Measurements from ENCODE around the gene ICAM1.

ICAM1 gene

GRCh38 chr19:10328558-10329429 is 57.9 kb downstream of the ICAM1 start:
- no peak for DNase-seq

DNA sequence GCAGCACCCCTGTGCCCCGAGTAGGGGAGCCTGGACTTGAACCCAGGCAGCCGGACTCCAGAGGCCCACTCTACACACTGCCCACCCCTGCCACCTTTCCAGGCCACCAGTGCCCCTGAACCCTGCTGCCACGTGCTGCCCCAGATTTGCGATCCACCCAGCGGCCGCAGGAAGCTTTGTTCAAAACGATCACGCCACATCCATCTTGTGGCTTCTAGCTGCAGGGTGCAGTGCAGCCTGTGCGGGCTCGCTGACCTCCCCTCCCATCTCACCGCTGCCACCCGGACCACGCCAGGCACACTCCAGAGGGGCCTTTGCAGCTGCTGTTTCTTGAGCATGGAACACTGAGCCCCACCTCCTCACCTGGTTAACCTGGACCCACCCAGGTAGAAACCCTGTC is 58.6 kb downstream of the ICAM1 start:
- no peak for DNase-seq

- no peak for DNase-seq
Measured at GRCh38 chr19:10332158-10332964, 61.4 kb downstream of the ICAM1 start.

DNA sequence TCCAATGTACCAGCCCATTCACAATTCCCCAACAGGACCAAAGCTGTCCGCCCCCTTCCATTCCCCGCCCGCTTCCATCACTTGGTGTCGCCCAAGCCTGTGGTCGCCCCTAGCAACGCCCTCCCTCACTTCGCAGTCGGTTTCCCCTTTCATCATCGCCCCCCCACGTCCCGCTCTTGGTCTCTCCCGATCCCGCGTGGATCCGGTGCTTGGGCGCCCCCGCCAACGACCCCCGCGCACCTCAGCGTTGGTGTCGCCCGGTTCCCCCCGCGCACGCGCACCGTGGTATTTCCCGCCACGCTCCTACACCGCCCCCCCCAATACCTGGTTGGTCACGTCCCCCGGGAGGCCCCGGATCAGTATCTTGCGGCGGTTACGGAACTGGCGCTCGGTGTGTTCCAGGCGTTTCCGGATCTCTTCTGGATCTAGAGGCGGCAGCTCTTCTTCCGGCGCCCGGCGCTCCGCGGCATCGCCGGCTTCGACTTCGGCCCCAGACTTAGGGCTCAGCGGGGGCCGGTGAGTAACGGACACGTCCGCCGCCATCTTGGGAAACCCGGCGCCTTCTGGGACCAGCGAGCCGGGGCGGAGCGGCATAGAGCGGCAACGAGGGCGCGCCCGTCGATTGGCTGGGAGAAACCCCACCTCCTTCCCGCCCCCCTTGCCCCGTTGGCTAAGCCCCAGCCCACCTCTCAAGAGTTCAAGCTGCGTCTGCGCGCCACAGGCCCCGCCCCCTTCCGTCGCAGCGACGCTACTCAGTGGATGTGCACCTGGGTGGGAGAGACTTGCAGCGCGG is 62.2 kb downstream of the ICAM1 start, which contains the start of gene RAVER1:
RAVER1 (minus strand) TSS at position 565 of the 793 bp plus-strand sequence; CDS start at position 543, 22 bp downstream.
- peak; percentile 99 for DNase-seq

GRCh38 chr19:10333758-10334587 is 63.1 kb downstream of the ICAM1 start:
- no peak for DNase-seq

DNA sequence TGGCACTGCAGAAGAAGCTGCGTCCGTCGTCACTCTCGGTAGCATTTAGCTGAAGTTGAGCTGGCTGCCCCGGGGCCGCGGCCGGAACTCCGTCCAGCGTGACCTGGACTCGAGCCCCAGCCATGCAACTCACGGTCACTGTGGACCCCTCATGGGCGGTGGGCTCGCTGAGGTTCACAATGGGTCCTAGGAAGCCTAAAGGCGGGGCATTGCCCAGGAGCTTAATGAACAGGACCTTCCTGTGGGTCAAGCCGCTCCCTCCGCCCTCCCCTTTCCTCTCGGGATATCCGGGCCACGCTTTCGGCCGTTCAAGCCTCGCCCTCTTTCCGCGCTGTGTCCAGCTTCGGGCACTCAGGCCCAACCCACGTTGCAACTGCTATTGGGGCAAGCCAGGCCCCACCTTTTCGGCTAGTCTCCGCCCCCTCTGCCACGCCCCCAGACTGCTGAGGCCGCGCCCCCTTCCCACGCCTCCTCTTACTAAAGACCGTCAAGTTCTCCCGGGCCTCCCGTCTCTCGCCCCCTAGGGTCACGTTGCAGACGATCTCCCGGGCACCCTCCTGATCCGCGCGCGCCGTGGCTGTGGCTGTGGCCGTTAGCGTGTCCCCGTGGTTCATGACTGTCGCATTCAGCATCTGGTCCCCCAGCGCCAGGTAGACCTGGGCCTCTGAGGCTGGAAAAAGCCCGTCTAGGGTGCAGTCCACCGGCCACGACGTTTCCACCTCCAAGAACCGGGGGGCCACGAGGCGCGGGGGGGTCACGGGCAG is 63.9 kb downstream of the ICAM1 start:
- DNase-seq = peak; percentile 67 to 75

DNA sequence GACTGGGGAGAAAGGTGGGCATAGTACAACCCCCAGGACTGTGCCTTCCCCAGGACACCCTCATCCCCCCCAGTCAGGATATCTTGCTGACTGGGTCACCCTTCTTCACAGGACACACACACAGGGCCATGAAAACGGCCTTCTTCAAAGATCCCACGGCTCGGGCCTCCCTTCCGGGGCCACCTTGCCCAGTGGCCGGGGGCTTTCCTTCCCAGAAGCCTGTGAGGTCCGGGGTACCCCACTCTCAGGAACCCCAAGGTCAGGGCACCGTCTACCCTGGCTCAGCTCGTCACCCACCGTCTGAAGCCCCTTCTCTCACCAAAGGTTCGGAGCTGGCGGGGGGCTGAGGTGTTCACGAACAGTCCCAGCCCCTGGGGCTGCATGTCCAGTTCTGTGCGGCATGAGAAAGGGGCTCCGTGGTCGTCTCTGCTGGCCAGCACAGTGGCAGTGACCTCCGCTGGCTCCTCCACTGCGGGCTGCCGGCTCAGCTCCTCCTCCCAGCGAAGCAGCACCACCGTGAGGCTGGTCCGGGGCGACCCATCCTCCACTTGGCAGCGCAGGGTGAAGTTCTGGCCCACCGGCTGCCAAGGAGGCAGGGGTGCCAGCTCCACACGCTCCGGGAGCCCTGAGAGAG is 64.5 kb downstream of the ICAM1 start:
- no peak for DNase-seq
